ENCODE measurements around the gene THEMIS. TPM values are rescaled to one million over a fixed set of nuclear protein-coding genes. Genes with fewer than 3 reads are reported as not detected.

Gene THEMIS
- total RNA-seq, 1 experiment from 2014 or later: not detected

GRCh38 chr6:127695108-127695507 is 205.8 kb downstream of the THEMIS start:
- ATAC-seq (no peak), DNase-seq (ENCODE audit: low spot score) (no peak)
- no peak overlapping the region for H3K4me3 Mint-ChIP-seq
- ChIA-PET POLR2A (no interaction called here), CTCF (interaction anchor here (0.6 kb wide), 1 partner anchor 39 kb away, joined by 3 read pairs; no protein-coding TSS in a partner anchor)
- H3K27me3 Mint-ChIP-seq (ENCODE audit: low read depth): no peaks in the 10 kb centered on the region
- TF ChIP-seq ESRRA (CRISPR knock-in tag; IDR thresholded peaks at IDR 0.05; ENCODE audit: borderline replicate concordance): no peak
- no peak for TF ChIP-seq OVOL2 (CRISPR knock-in tag; IDR thresholded peaks at IDR 0.05; ENCODE audit: borderline replicate concordance)
- TF ChIP-seq CDX4 (CRISPR knock-in tag; IDR thresholded peaks at IDR 0.05; ENCODE audit: borderline replicate concordance): no peak
- no peak for TF ChIP-seq ZNF416 (CRISPR knock-in tag; IDR thresholded peaks at IDR 0.05)
- no peak for TF ChIP-seq FOXK1 (CRISPR knock-in tag; IDR thresholded peaks at IDR 0.05)
- TF ChIP-seq CREB1 (CRISPR knock-in tag; IDR thresholded peaks at IDR 0.05): no peak
- no peak for TF ChIP-seq MLX (CRISPR knock-in tag; IDR thresholded peaks at IDR 0.05)
- TF ChIP-seq ZSCAN18 (CRISPR knock-in tag; IDR thresholded peaks at IDR 0.05): no peak
- TF ChIP-seq AR (CRISPR knock-in tag; IDR thresholded peaks at IDR 0.05): no peak
- TF ChIP-seq KAT7 (CRISPR knock-in tag; IDR thresholded peaks at IDR 0.05; ENCODE audit: borderline replicate concordance): no peak
- TF ChIP-seq NFATC4 (CRISPR knock-in tag; IDR thresholded peaks at IDR 0.05): no peak
- TF ChIP-seq USF2 (CRISPR knock-in tag; IDR thresholded peaks at IDR 0.05): no peak
- TF ChIP-seq NR1H2 (CRISPR knock-in tag; IDR thresholded peaks at IDR 0.05): no peak
- no peak for TF ChIP-seq SP1 (CRISPR knock-in tag; conservative IDR thresholded peaks at IDR 0.05)
- no peak for TF ChIP-seq HMGXB4 (CRISPR knock-in tag; IDR thresholded peaks at IDR 0.05)
- TF ChIP-seq TCF7 (CRISPR knock-in tag; IDR thresholded peaks at IDR 0.05; ENCODE audit: low read depth): no peak
- no peak for TF ChIP-seq MAX (CRISPR knock-in tag; IDR thresholded peaks at IDR 0.05)
- no peak for TF ChIP-seq ZNF138 (CRISPR knock-in tag; conservative IDR thresholded peaks at IDR 0.05)
- no peak for TF ChIP-seq JUN (CRISPR knock-in tag; IDR thresholded peaks at IDR 0.05)
- H3K4me1 Mint-ChIP-seq: no peaks in the 10 kb centered on the region
- H3K27ac Mint-ChIP-seq: no peak overlapping the region
- H3K9me3 Mint-ChIP-seq: no peaks in the 10 kb centered on the region
- no peaks in the 10 kb centered on the region for H3K36me3 Mint-ChIP-seq
